GM13976 (cell line): ENCODE measurements around the gene PRSS48.
"Not testable (repeated sequence)": the region's sequence is repeated elsewhere in the genome, so short reads cannot be mapped to it uniquely, and the experiment has no call there.

ENCODE experiments used
- DNase-seq: peaks from one replicate; pipeline ENCODE4 v3.0.0; 2012; ENCODE audit warnings: low spot score
- CTCF ChIP-seq: IDR thresholded peaks from 2 replicates; pipeline ENCODE4 v1.5.1; 2012; ENCODE audit warnings: borderline replicate concordance, mild to moderate bottlenecking; ENCODE audit not compliant: insufficient read depth; ENCODE audit errors: extremely low read depth, missing control alignments, control extremely low read depth
- in situ Hi-C: fragments of 300-500 bp; cut with MboI; formaldehyde crosslinking; loops from one replicate; pipeline ENCODE4 v1.12.0; 2022; ENCODE audit warnings: low sequenced_read_pairs, mixed read lengths, inconsistent platforms; ENCODE audit not compliant: unreplicated experiment

Gene PRSS48

GRCh38 chr4:151250706-151251105 is 26.3 kb upstream of the PRSS48 start:
- TF ChIP-seq CTCF, result no peak
- DNase-seq, result no peak
- in situ Hi-C loops, result no loop called here

DNA sequence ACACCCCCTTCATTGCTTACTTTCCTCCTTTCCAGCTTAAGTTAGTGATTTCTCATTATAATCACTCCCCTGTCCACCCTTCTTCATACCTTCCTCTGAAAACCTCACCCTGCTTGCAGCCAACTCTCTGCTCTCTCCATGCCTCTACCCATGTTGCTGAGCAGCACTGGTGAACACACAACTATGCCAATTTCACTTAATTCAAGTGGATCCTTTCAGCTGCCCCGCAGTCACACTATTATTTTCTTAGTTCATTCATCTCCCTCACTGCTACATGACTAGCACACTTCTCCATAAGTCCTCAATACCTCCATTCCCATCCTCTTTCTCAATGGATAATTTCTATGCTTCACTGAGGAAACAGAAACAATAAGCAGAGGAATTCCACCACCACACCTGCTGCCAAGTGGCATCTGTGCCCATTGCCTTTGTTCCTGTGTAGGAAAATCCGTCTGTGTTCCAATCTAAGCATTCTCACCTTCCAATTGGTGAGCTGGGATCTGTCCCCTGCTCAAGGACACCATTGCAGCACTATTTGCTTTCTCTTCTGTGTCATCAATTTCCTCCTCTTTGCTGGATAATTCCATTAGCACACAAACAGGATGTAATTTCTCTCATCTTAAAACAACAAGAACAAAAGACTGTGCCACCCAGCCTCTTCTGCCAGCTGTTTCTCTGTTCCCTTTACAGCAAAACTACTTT is 25.2 kb upstream of the PRSS48 start:
- in situ Hi-C loops, result no loop called here
- DNase-seq, result no peak
- TF ChIP-seq CTCF, result no peak

DNA sequence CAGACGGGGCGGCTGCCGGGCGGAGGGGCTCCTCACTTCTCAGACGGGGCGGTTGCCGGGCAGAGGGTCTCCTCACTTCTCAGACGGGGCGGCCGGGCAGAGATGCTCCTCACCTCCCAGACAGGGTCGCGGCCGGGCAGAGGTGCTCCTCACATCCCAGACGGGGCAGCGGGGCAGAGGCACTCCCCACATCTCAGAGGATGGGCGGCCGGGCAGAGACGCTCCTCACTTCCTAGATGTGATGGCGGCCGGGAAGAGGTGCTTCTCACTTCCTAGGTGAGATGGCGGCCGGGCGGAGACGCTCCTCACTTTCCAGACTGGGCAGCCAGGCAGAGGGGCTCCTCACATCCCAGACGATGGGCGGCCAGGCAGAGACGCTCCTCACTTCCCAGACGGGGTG is 21.7 kb upstream of the PRSS48 start:
- DNase-seq, in situ Hi-C loops: not testable (repeated sequence)

- in situ Hi-C loops, DNase-seq: not testable (repeated sequence)
Measured at GRCh38 chr4:151255680-151256079, 21.3 kb upstream of the PRSS48 start.

DNA sequence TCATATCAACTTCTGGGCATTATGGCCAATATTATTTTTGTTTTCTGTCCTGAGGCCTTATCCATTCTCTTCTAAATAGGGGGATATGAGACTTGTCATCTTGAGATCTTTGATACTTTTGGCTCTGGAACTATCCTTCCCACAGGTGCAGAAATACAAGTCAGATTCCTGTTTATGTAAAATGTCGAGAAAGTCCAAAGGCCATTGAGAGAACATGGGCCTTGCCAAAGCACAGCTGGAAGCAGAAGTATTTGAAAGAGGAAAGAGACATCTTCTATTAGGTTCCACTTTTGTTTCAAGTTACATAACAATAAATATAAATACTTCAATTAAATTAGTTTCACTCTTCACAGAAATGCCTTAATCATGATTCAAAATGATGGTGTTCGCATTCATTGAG is 20.8 kb upstream of the PRSS48 start:
- in situ Hi-C loops, result no loop called here
- no peak for TF ChIP-seq CTCF
- no peak for DNase-seq

GRCh38 chr4:151257704-151258103 is 19.3 kb upstream of the PRSS48 start:
- in situ Hi-C loops, result no loop called here
- TF ChIP-seq CTCF, result no peak
- no peak for DNase-seq

GRCh38 chr4:151259752-151260151 is 17.2 kb upstream of the PRSS48 start:
- in situ Hi-C loops, result no loop called here
- no peak for DNase-seq
- TF ChIP-seq CTCF, result no peak

GRCh38 chr4:151260526-151260925 is 16.4 kb upstream of the PRSS48 start:
- in situ Hi-C loops, result no loop called here
- no peak for DNase-seq
- no peak for TF ChIP-seq CTCF
